Frontal cortex (tissue), 4 donors: ENCODE results near the gene VPS13D. TPM values are rescaled to one million over a fixed set of nuclear protein-coding genes. Genes with fewer than 3 reads are reported as not detected.
"Not testable (repeated sequence)": the region's sequence is repeated elsewhere in the genome, so short reads cannot be mapped to it uniquely, and the experiment has no call there.

Source experiments
- DNase-seq, 2 donors: peaks; one replicate each; pipeline ENCODE4 v3.0.0; 2012; ENCODE audit warnings: low spot score in 2 of 2
- FAIRE-seq: peaks from 2 replicates; lab custom pipeline; 2012; peaks lifted over from hg19 to GRCh38; lab: Jason Lieb, UNC
- total RNA-seq: library from RNA; depleted of rRNA; stranded (reverse); fragments of >200 nt; gene quantifications from one replicate; pipeline ENCODE4 v1.2.3, GENCODE V29; 2014
- donor health status: control.
- donor health status: control.
- donor health status: control.

Gene VPS13D
- total RNA-seq, 1 donor from 2014 or later, result 34.6 TPM

DNA sequence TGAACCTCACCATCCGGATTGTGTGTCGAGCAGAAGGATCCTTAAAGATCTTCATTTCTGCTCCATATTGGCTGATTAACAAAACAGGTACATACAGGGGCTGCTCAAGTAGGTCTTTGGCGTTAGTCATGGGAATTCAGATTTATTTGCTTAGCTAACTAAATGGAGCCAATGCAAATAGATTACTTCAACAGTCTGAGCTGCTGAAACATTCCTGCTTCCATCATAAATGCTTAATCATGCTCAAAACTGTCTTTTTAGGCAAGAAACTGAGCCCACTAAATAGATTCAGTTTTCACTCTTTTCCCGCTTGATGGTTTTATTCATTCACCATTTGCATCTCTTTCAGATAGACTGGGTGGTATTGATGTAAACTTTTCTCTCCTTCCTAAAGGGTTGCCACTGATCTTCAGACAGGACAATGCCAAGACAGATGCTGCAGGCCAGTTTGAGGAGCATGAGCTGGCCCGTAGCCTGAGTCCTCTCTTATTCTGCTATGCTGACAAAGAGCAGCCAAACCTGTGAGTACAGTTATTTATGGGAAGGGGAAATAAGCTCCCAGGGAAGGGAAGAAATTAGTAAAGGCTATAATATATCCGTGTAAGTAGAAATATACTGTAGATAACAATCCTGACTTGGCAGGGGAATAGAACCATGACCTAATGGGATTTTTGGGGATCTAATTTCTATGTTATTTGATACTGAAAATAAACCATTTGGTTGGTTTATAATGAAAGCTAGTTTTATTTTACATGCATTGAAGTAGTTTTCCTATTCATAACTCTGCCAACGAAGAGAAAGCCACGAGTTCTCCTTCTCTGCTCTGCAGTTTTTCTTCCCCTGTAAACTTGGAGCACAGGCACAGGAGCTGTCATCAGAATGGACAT, 126.4 kb downstream of the VPS13D start:
- FAIRE-seq, result no peak

DNA sequence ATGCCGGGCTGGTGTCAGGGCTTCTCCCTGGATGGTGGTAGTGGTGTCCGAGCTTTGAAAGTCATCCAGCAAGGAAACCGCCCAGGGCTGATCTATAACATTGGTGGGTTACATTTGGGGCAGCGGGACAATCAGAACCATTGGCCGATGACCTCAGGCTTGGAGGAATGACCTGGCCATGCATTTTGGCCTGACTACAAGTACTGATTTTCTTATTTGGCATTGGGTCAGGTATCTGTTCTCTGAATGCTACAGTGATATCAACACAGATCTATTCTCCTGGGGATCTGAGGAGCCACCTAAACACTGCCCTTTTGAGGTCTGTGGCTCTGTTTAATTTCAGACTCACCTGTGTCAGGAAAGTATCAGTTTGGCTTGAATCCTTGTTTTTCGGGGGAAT, 128.7 kb downstream of the VPS13D start:
- DNase-seq, result no peak
- no peak for FAIRE-seq

More for the DNA sequence above, 126.4 kb downstream of the VPS13D start:
- DNase-seq, result no peak

DNA sequence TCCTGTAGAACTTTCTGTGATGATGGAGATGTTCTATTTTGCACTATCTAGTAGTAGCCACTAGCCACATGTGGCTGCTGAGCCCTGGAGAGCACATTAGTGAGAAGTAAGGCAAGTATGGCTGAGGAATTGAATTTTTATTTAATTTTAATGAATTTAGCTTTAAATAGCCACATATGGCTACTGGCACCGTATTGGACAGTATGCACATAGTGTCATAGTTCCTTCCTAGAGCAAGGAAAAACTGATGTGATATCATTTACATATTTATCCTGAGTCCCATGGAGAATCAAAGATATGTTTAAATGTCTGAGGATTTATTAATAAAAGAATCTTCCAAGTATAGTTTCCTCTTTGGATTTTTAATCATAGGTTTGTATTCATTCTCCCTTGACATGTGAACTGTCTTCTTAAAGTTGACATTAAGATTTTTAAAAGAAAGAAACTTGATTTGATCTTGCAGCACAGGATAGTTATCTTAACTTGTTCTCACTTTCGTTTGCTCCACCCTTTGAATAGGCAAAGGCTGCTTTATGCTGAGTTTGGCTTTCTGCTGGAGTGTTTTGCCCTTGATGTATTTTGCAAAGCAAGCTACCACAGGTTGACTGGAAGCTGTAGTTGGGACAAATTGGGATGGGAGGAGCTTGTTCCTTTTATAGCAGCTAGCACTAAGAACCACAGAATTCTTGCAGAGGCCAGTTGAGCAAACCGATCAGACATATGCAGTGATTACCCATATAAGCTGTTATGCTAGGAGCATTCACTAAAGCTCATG, 129.7 kb downstream of the VPS13D start:
- FAIRE-seq, result no peak
- no peak for DNase-seq

DNA sequence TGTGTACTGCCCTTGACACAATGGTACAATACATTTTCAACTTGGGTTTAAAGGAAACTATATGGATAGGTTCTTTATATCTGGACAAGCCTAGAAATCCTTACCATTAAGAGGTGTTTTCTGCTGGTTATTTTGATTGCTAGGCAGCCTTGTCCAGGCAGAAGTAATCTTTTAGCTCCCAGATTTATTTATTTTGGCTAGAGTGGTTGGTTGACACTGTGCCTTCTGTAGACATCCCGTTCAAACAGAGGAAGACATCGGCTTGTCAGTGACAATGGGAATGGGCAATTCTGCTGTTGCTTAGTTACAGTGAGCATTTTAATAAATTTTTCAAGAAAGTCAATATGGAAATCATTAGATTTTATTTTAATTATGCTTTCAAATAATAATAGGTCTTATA, 138.8 kb downstream of the VPS13D start:
- DNase-seq (no peak), FAIRE-seq (no peak)

DNA sequence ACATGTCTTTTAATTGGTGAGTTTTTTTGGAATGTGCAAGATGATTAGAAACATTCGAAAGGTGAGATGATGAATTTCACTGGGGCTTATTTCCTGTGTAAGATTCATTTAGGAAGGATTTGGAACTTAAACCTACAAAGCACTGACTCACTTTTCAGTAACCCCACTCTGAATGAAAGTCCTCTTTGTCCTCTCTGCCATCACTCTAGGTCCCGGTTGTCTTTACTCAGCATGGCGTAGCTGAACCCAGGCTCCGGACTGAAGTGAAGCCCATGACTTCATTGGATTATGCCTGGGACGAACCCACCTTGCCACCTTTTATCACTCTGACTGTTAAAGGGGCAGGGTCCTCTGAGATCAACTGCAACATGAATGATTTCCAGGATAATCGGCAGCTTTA, 139.4 kb downstream of the VPS13D start:
- no peak for FAIRE-seq
- no peak for DNase-seq

DNA sequence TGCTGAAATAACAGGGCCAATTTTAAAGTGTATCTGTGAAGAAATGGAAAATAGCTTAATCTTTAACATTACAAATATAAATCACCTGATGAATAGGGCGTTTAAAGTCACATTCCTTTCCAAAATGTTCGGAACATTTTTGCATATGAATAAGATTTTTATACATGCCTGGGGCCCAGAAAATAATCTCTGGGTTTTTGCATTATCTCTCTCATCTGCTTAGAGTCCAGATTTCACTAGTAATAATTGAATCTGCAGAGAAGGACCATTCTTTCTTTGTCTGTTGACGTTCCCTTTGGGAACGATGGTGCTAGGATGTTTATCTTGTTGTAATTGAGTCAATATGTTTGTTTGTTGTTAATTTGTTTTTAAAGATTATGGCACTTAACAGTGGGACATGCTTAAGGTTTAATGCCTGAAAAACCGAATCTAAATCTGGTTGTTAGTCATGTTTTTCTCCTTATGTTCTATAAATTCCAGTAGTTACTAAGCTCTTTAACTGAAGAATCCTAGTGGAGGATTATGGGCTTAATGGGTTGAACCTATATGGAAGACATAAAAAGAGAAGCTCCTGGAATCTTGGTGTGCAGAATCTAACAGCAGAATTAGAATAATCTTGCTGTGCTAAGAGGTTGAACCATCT, 140.6 kb downstream of the VPS13D start:
- DNase-seq (no peak), FAIRE-seq (no peak)

DNA sequence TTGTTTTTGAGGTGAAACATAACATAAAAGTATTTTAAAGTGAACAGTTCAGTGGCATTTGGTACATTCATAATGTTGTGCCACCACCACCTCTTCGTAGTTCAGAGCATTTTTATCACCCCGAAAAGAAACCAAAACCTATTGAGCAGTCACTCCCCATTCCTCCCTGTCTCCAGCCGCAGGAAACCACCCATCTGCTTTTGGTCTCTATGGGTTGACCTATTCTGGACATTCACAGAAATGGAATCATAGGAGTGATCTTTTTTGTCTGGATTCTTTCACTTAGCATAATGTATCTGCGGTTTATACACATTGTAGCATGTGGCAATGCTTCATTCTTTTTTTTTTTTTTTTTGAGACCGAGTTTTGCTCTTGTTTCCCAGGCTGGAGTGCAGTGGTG, 141.2 kb downstream of the VPS13D start:
- DNase-seq (no peak), FAIRE-seq (no peak)

DNA sequence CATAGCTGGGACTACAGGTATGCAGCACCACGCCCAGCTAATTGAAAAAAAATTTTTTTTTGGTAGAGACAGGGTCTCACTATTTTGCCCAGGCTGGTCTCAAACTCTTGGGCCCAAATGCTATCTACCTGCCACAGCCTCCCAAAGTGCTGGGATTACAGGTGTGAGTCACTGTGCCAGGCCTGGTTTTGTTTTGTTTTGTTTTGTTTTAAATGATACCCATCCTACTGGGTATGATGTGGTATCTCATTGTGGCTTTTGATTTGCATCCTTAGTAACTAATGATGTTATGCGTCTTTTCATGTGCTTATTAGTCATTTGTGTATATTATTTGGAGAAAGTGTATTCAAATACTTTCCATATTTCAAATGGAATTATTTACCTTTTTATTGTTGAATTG, 142.3 kb downstream of the VPS13D start:
- FAIRE-seq, result no peak

DNA sequence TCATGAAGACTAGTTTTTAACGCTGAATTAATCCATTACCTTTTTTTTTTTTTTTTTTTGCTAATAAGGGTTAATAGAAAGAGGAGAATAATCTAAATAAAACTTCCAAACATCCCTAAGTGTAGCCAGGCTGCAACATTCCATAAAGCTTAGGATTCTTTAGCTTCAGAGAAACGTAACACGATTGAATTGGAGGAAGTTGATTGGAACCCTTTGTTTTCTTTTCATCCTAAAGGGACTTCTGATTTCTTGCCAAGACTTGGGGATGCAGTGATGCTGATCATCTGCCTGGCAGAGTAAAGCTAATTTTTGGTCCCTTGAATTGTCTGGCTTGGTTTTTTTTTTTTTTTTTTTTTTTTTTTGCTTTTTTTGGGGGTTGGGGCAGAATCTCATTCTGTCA, 142.9 kb downstream of the VPS13D start:
- DNase-seq, result no peak
- no peak for FAIRE-seq

More for the DNA sequence above, 142.3 kb downstream of the VPS13D start:
- DNase-seq, result no peak

DNA sequence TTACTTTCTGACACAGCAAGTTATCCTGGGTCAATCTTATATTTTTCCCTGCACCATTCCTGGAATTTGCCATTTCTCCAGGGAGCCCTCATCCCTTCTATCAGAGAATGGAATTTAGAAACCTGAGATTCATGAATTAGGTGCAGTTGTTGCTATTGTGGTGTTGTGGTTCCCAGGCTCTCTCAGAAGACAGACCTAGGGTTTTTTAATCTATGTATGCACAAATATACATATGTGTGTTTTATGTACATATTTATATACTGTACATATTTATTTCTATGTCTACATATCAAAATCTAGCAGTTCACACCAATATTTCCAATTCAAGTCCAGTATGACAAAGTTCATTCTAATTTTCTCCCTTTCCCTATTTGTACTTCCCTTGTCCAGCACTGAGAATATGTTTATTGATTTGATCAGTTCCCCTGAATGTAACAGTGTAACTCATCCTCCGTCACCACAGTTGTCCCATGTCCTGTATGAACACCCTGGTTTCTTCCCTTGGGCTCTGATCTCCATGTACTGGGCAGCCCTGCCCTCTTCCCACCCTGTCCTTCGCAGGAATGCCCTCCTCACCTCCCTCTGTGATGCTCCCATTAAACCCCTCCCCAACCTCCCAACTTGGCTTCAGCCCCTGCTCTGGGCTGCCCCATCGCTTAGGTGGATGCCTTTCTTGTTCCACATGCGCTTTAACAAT, 145.5 kb downstream of the VPS13D start:
- FAIRE-seq, result no peak
- DNase-seq, result no peak

DNA sequence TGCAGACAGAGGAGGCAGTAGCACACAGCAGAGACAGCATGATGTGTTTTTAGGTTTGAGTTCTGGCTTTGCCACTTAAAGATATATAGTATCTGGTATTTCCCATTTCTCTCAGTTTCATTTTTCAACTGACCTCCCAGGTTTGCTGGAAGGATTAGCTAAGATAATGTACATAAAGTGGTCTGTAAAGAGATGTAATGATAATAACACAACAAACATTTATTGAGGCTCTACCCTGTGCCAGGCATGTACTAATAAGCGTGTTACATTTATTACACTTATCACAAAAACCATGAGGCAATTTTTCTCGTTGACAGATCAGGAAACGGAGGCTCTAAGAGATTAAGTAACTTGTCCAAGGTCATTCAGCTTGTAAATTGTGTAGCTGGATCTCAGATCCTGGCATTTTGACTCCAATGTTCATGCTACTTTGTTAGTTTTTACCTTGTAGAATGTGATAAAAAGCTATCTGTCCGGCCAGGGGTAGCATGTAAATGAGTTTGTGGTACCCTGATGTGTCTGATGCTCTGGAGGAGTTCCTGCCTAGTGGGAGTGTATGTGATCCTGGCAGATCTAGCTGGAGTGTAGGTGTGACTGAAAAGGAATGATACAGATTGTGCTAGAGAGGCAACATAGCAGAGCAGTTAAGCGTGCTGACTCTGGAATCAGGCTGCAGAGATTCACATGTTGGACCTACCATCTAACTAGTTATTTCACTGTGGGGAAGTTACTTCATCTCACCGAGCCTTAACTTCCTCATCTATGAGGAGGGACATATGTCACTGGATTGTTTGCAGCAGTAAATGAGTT, 146.6 kb downstream of the VPS13D start:
- no peak for FAIRE-seq
- no peak for DNase-seq

DNA sequence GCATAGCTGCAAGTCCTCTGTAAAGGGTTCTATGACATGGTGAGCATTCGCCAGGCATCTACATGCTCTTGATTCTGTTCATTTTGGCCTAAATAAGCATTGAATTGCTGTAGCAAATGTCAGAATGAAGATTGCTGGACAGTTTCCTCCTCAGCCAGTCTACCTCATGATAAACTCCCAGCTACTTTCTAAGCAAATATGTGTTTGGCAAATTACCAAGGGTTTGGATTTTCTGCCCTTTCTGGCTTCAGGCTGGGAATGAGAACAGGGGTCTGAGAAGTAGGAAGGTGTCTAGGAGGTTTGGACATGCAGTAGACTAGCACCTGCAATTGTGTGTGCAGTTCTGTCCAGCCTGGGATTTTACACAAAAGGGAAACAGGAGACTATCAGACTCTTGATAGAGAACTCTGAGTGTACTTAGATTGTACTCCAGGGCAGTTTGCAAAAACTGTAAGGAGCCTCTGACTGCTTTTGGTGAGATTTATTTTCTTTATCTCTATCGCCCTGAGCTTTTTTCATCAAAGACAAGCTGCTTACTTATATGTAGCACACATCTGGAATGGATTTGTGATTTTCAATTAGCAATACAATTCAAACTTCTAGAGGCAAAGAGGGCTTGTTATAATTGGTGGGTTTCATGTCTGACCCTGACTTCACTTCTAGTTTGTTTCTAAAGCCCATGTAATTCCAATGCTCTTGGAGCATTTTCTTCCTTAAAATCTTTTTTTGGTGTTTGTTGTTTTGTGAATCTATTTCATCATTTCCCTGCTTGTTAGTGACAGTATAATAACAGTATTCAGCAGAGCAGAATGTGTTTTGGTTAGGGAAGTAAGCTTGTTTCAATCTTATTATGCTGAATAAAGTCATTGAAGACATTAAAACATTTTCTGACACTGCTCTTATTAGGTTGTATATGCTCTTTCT, 150.8 kb downstream of the VPS13D start:
- FAIRE-seq, result no peak
- DNase-seq, result no peak

DNA sequence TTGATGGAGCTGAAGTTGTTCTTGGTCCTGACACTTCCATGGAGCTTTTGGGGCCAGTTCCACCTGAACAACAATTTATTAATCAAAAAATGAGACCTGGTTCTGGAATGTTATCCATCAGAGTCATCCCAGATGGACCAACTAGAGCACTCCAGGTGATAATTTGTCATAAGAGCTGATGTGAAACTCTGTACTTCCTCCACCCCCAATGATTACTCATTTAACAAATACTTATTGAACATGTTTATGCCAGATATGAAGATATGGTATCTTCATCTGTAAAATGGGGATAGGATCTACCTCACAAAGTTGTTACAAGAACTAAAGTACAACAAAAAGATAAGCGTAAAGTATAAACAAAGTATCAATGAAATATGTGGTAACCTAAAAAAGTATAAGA, 153.2 kb downstream of the VPS13D start:
- FAIRE-seq (peak; percentile 76), DNase-seq (no peak)

DNA sequence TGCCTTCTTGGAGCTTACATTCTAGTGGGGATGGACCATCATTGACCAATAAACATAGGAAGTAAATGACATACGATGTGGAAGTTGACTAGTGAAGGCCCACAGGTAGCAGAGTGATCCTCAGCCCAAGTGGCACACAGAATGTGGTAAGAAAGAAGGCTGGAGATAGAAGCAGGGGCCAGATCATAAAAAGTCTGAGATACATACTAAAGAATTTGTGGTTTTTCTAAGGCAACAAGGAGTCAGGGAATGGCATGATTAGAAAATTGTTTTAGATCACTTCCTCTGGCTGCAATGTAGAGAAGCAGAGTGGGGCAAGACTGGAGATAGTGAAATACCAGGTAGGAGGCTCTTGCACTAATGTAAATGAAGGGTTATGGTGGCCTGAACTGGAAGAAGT, 154.0 kb downstream of the VPS13D start:
- no peak for DNase-seq
- no peak for FAIRE-seq

DNA sequence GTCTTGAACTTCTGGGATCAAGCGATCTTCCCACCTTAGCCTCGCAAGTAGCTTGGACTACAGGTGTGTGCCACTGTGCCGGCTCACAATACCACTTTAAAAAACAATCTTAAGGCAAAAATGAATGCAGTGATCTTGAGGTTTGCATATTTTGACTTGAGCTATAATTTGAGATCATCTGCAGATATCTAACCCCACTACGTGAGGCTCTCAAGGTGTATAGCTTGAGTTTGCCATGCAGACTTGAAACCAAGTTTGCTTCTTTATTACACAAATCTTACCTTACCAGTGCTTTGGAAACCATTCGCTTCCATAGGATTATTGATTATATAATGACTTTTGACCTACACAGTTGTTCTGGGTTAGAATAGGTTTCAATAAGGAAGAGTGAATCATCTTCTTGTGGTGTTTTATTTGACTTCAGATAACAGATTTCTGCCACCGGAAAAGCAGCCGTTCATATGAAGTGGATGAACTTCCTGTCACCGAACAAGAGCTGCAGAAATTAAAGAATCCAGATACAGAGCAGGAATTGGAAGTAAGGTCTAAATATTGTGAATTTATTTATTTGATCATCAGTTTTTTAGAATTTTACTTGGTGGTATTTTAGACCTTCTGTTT, 155.1 kb downstream of the VPS13D start:
- DNase-seq (no peak), FAIRE-seq (no peak)

DNA sequence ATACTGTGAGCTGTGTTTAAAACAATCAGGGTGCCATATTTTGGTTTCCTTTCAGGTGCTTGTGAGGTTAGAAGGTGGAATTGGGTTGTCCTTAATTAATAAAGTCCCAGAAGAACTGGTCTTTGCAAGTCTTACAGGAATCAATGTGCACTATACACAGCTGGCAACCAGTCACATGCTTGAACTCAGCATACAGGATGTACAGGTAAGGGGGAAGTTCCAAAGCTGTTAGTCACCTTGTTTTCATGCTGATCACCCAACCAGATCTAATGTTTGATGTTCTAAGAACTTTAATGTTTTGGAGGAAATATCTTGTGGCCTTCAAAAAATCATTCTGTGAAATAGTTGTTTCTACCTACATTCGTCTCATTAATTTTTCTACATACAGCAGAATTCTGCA, 156.3 kb downstream of the VPS13D start:
- FAIRE-seq, result no peak
- no peak for DNase-seq

DNA sequence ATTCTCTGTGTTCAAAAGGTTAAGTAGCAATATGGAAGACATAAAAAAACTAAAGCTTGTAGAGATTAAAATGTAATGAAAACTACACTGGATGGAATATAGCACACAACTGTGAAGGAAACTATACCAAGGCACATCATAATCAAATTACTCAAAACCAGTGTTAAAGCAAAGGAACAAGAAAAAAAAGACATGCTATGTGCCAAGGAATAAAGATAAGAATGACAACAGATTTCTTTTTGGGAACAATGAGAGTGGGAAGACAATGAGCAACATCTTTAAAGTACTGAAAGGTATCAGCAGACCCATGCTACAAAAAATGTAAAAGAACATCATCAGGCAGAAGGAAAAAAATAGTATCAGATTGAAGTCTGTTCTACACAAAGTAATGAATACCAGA, 157.8 kb downstream of the VPS13D start:
- DNase-seq, result no peak
- FAIRE-seq, result no peak

DNA sequence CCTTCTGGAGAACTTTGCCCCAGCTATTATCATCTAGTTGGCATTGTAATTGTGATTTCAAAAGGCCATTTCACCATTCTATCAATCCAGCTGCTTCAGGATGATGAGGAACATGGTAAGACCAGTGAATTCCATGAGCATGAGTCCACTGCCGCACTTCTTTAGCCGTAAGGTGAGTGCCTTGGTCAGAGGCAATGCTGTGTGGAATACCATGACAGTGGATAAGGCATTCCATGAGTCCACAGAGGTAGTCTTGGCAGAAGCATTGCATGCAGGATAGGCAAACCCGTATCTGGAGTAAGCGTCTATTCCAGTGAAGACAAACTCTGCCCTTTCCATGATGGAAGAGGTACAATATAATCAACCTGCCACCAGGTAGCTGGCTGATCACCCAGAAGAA, 160.5 kb downstream of the VPS13D start:
- not testable (repeated sequence) for FAIRE-seq, DNase-seq
